ENCODE results near the gene ERBIN. TPM values are rescaled to one million over a fixed set of nuclear protein-coding genes. Genes with fewer than 3 reads are reported as not detected.
"Not testable (repeated sequence)": the region's sequence is repeated elsewhere in the genome, so short reads cannot be mapped to it uniquely, and the experiment has no call there.

The ERBIN gene
- total RNA-seq, 1 donor: 146 TPM

DNA sequence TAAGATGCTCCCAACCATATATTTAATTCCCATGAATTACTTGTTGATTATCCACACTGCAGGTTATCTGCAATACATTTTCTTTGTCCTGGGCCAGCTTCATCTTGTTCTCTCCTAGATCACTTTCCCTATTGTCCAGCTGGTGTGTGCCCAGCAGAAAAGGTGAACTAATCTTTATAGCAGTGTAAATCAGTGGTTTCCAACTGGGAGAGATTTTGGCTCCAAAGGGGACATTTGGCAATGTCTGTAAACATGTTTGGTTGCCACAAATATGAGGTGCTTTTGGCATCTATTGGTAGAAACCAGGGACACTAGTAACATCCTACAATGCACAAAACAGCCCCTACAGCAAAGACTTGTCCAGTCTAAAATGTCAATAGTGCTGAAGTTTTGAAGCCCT is 20.1 kb upstream of the ERBIN start:
- no peaks in the 10 kb centered on the region for H3K9me3 ChIP-seq (ENCODE audit: low read depth, low read length)
- no peak overlapping the region for H3K4me3 ChIP-seq (ENCODE audit: low read length)
- H3K4me1 ChIP-seq (ENCODE audit: insufficient read depth, low read length): no peaks in the 10 kb centered on the region
- H3K27me3 ChIP-seq (ENCODE audit: insufficient read depth, low read length): no peaks in the 10 kb centered on the region

DNA sequence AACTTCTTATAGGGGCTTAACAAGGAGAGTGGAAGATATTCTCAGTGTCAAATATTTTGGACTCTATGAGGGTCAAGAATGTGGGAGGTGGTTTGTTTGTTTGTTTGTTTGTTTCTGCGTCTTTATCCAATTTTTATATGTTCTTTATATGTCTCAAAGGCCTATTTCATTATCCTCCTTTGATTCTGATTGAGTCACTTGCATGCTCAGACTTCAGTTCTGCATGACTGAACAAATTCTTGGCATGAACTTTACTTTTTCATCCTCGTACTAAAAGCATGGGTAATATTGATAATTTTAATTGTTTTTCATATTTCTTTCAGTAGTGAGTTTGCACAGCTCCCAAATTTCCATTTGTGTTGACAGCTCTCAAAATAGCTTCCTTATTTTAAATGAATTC is 19.2 kb upstream of the ERBIN start:
- no peaks in the 10 kb centered on the region for H3K27me3 ChIP-seq (ENCODE audit: insufficient read depth, low read length)
- no peaks in the 10 kb centered on the region for H3K9me3 ChIP-seq (ENCODE audit: low read depth, low read length)
- H3K4me3 ChIP-seq (ENCODE audit: low read length): no peak overlapping the region
- H3K4me1 ChIP-seq (ENCODE audit: insufficient read depth, low read length): no peaks in the 10 kb centered on the region

DNA sequence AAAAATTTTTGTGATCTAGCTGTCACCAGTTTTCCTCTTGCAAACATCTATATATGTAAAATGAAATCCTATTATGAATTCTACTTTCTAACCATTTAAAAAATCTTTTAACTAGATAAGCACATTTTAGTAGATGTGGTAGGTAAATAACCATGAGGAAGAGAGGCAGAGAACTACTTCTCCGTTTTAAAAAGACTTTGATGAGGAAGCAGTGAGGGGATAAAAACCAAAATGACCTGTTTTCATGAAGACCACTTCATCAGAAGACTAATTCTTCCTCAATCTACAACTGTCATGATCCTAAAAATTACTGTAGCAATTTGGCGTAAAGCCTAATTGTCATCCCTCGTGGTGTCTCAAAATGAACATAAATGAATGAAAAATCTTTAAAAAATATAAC is 15.7 kb upstream of the ERBIN start:
- H3K4me1 ChIP-seq (ENCODE audit: insufficient read depth, low read length): peaks cover 5% of the 10 kb centered on the region
- H3K4me3 ChIP-seq (ENCODE audit: low read length): no peak overlapping the region
- no peaks in the 10 kb centered on the region for H3K9me3 ChIP-seq (ENCODE audit: low read depth, low read length)
- no peaks in the 10 kb centered on the region for H3K27me3 ChIP-seq (ENCODE audit: insufficient read depth, low read length)

DNA sequence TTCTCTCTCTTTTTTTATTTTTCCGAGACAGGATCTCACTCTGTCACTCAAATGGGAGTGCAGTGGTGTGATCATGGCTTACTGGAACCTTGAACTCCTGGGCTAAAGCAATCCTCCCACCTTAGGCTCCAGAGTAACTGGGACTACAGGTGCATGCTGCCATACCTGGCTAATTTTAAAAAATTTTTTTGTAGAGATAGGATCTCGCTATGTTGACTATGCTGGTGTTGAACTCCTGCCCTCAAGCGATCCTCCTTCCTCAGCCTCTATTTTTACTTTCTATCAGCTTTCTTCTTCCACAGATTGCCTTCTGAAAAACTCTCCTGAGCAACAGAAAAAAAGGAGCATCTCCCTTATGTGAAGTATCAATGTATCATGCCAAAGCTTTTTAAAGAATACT is 14.1 kb upstream of the ERBIN start:
- peaks cover 11% of the 10 kb centered on the region for H3K4me1 ChIP-seq (ENCODE audit: insufficient read depth, low read length)
- no peak overlapping the region for H3K4me3 ChIP-seq (ENCODE audit: low read length)
- H3K27me3 ChIP-seq (ENCODE audit: insufficient read depth, low read length): no peaks in the 10 kb centered on the region
- H3K9me3 ChIP-seq (ENCODE audit: low read depth, low read length): no peaks in the 10 kb centered on the region

DNA sequence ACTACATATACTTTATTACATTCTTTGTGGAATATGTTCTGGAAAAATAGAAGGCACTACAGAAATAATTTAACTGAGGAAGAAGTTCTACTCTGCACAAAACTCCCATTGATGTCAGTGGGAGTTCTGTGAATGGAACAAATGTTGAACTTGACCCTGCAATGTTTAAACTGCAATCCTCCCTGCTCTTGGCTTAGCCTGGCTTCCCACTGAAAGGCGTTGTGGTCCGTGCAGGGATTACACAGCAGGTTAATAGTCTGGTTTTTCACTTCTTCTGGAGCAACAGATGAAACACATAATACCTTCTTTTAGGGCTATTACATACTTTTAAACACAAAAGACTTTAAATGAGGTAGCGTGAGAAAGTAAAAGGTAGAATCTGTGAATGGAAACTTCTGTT is 12.9 kb upstream of the ERBIN start:
- Histone ChIP-seq H3K4me3 (ENCODE audit: low read length) (no peak overlapping the region), H3K4me1 (ENCODE audit: insufficient read depth, low read length) (peaks cover 11% of the 10 kb centered on the region), H3K27me3 (ENCODE audit: insufficient read depth, low read length) (no peaks in the 10 kb centered on the region), H3K9me3 (ENCODE audit: low read depth, low read length) (no peaks in the 10 kb centered on the region)

DNA sequence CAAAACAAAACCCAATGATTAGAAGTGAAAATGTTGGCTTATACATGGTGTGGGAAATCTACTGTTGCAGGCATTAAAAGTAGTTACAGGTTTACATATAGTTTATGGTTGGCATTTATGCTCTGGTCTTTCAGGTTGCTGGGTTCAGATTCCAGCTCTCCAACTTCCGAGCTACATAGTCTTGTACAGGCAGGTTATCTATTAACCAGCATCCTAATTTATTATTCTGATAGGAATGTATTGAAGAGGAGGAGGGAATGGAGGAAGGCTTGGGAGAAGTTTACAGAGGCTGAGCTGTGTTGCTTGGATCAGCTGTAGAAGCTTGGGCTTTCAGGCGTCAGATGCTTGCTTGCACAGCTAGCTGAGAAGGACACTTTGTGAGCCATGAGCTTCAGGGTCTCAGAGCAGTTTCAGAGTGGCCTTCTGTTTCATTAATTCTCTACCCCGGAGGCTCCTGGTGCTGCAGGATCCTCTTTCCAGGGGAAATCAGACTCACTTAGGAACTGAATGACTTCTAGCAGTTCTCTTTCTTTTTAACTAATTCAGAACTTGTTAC is 11.7 kb upstream of the ERBIN start:
- H3K27me3 ChIP-seq (ENCODE audit: insufficient read depth, low read length): no peaks in the 10 kb centered on the region
- H3K9me3 ChIP-seq (ENCODE audit: low read depth, low read length): no peaks in the 10 kb centered on the region
- H3K4me3 ChIP-seq (ENCODE audit: low read length): no peak overlapping the region
- peaks cover 11% of the 10 kb centered on the region for H3K4me1 ChIP-seq (ENCODE audit: insufficient read depth, low read length)

DNA sequence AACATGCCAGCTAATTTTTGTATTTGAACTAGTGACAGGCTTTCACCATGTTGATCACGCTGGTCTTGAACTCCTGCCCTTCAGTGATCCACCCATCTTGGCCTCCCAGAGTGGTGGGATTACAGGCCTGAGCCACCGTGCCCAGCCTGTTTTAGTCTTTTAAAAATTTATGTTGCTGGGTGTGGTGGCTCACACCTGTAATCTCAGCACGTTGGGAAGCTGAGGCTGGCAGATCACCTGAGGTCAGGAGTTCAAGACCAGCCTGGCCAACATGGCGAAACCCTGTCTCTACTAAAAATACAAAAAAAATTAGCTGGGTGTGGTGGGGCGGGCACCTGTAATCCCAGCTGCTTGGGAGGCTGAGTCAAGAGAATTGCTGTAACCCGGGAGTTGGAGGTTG is 10.7 kb upstream of the ERBIN start:
- not testable (repeated sequence) for H3K27me3 ChIP-seq (ENCODE audit: insufficient read depth, low read length); H3K4me3 ChIP-seq (ENCODE audit: low read length); H3K9me3 ChIP-seq (ENCODE audit: low read depth, low read length)
- peaks cover 11% of the 10 kb centered on the region for H3K4me1 ChIP-seq (ENCODE audit: insufficient read depth, low read length)

DNA sequence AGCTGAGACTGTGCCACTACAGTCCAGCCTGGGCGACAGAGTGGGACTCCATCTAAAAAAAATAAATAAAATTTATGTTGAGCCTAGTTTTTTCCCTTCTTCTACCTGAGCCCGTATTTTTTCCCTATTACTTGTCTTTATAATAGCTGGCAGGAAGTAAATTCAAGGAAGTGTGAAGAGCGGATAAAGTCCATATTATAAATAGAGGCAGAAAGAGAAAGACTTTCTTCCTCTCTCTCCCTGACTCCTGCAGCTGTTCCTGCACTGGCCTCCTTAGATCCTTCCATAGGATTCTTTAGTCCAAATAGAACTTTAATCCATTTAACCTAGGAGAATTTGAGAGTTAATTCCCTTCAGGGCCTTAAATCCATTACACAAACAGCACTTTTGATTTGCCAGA is 10.3 kb upstream of the ERBIN start:
- H3K4me1 ChIP-seq (ENCODE audit: insufficient read depth, low read length): peaks cover 11% of the 10 kb centered on the region
- H3K4me3 ChIP-seq (ENCODE audit: low read length): no peak overlapping the region
- no peaks in the 10 kb centered on the region for H3K9me3 ChIP-seq (ENCODE audit: low read depth, low read length)
- H3K27me3 ChIP-seq (ENCODE audit: insufficient read depth, low read length): no peaks in the 10 kb centered on the region

DNA sequence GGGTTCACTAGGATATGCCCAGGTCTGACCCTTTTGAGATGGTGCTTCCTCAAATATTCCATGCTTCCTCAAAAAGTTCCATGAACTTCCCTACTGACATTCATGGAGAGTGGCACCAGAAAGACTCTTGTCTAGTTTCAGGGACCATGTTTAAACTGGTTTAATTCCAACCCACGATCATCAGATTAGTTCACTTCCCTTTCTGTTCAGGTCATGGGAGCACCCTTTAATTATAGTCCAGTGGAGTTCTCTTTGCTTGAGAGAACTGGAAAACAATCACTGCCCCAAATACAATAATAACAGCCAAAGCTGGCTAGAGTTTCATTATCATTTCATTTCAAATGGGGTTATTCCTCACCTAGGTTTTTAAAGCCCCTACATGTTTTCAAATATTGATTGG is 9.7 kb upstream of the ERBIN start:
- Histone ChIP-seq H3K9me3 (ENCODE audit: low read depth, low read length) (no peaks in the 10 kb centered on the region), H3K4me3 (ENCODE audit: low read length) (no peak overlapping the region), H3K27me3 (ENCODE audit: insufficient read depth, low read length) (no peaks in the 10 kb centered on the region), H3K4me1 (ENCODE audit: insufficient read depth, low read length) (peaks cover 11% of the 10 kb centered on the region)

DNA sequence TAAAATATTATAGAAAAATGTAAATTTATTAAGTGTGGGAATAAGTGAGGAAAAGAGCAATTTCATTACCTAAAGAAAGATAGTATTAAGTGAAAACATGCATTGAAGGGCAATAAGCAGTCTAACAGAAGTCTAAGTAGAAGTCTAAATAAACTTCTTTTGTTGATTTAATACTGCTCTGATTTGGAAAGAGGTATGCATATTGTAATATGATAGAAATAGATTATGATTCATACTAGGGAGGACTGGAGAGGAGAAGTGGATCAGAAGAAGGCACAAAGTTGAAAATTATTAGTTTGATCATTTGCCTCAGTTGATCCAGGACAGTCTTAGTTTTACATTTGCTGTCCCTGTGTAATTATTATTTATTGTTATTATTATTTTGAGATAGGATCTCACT is 6.6 kb upstream of the ERBIN start:
- H3K4me1 ChIP-seq (ENCODE audit: insufficient read depth, low read length): peaks cover 19% of the 10 kb centered on the region
- no peaks in the 10 kb centered on the region for H3K9me3 ChIP-seq (ENCODE audit: low read depth, low read length)
- H3K27me3 ChIP-seq (ENCODE audit: insufficient read depth, low read length): no peaks in the 10 kb centered on the region
- H3K4me3 ChIP-seq (ENCODE audit: low read length): no peak overlapping the region

DNA sequence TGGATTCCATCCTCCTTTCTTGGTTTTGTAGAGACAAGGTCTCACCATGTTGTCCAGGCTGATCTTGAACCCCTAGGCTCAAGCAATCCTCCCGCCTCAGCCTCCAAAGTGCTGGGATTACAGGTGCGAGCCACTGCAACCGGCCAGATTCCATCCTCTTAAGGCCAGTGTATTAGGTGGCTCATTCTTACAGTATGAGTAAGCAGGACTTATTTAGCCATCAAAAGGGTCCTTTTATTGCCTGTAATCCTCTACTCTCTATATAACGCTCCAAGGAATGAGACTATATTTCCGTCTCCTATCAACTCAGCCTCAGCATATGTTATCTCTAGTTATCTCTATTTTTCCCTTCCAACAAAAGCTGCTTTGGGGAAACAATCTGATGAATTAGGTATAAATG is 3.0 kb upstream of the ERBIN start:
- Histone ChIP-seq H3K4me3 (ENCODE audit: low read length) (no peak overlapping the region), H3K27me3 (ENCODE audit: insufficient read depth, low read length) (no peaks in the 10 kb centered on the region), H3K9me3 (ENCODE audit: low read depth, low read length) (no peaks in the 10 kb centered on the region), H3K4me1 (ENCODE audit: insufficient read depth, low read length) (peaks cover 13% of the 10 kb centered on the region)

DNA sequence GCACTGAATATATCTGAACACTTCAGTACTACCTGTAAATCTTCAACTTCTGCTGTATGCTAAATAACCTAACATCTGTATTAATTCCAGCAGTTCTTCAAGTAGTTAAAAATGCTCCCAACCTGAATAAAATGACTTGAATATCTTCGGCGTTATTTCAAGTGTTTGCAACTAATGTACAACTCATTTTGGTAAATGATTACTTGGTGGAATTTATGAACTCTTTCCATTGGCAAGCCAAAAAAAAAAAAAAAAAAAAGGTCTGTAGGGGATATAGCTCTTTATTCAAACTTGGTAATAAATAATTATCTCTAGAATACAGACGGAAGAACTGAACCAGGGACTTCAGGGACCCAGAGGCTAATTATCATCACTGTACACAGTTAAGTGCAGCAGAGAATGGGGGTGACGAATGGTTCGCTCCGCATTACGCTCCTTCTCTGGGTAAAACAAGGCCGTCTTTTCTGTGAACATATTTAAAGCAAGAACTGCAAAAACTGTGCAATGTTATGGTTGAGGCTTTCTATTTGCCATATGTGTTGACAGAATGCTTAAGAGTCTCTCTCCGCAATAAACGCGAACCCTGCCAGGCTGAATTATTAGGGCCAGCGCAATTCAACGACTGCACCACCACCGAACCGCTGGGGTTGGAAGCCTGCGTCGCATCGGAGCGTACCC is 1.9 kb upstream of the ERBIN start:
- Histone ChIP-seq H3K9me3 (ENCODE audit: low read depth, low read length) (no peaks in the 10 kb centered on the region), H3K4me3 (ENCODE audit: low read length) (peak overlapping the region; percentile 94), H3K4me1 (ENCODE audit: insufficient read depth, low read length) (peaks cover 17% of the 10 kb centered on the region), H3K27me3 (ENCODE audit: insufficient read depth, low read length) (no peaks in the 10 kb centered on the region)

DNA sequence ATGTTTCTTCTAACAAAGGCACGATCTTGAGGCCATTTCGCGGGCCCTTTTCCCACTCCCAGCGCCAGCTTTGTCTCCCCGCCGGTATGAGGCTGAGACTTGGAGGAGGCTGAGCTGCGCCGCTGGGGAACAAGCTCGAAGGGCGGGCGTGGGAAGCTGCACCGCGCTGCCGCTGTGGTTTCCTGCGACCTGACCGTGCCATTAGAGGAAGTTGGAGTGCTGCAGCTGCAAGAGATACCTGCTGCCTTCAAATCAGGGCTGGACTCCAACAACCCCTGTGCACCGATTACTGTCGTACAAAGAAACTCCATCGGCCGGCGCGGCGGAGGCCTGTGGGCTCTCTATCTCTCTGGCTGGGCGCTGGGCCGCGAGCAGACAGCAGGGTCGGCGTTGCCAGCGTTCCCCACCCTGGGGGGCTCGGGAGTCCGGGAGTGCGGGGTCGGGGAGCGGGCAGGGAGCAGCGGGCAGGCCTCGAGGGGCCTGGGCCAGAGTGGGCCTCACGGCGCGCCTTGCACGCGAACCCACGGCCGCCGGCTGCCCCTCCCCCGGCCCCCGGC is 1.3 kb upstream of the ERBIN start:
- H3K4me3 ChIP-seq (ENCODE audit: low read length): peak overlapping the region; percentile 94
- H3K4me1 ChIP-seq (ENCODE audit: insufficient read depth, low read length): peaks cover 21% of the 10 kb centered on the region
- no peaks in the 10 kb centered on the region for H3K9me3 ChIP-seq (ENCODE audit: low read depth, low read length)

DNA sequence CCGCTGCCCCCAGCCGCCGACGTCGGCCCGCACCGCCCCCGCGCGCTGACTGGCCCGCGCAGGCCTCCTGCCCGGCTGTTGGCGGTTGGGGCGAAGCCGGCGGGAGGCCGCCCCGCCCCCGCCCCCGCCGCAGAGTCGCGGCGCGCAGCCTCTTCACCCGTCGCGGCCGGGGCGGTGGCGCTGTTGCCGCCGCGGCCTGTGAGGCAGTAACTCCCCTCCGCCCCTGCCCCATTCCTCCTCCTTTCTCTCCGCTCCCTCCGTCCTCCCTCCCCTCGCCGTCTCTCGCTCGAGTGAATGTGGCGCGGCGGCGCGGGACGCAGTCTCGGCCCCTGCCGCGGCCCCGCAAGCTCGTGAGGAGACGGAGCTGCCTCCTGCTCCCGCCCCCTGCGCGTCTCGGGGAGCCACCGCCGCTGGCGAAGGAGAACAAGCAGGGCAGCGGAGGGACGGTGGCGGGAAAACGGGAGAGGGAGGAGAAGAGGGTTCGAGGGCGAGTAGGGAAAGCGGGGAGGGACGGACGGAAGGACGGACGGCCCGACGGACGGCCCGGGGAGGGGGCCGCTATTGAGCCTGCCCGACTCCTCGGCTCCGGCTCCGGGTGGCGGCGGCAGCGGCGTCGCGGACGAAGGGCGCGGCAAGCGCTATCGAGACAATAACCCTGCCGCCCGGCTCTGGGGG is 637 bp upstream of the ERBIN start:
- Histone ChIP-seq H3K9me3 (ENCODE audit: low read depth, low read length) (no peaks in the 10 kb centered on the region), H3K4me3 (ENCODE audit: low read length) (peak overlapping the region; percentile 94), H3K4me1 (ENCODE audit: insufficient read depth, low read length) (peaks cover 24% of the 10 kb centered on the region), H3K27me3 (ENCODE audit: insufficient read depth, low read length) (no peaks in the 10 kb centered on the region)

More for the DNA sequence above, 1.3 kb upstream of the ERBIN start:
- no peaks in the 10 kb centered on the region for H3K27me3 ChIP-seq (ENCODE audit: insufficient read depth, low read length)

DNA sequence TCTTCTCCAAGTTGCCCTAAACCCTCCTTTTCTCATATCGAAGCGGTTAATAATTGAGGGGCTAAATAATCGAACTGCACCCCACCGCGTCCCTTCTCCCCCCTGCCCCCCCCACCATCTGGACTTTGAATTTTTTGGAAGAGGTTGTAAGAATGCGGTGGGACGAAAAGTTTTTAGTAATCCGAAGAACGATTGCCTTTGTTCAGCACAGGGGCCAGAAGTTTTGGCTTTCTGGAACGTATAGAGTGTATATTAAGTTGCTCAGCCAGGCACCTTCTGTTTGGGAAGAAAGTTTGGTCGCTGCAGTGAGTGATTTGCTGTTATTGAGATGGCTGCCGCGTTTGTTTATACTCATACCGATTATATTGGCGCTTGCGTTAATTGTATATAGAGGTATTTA is 518 bp downstream of the ERBIN start:
- Histone ChIP-seq H3K4me3 (ENCODE audit: low read length) (peak overlapping the region; percentile 94), H3K4me1 (ENCODE audit: insufficient read depth, low read length) (peaks cover 28% of the 10 kb centered on the region), H3K27me3 (ENCODE audit: insufficient read depth, low read length) (no peaks in the 10 kb centered on the region), H3K9me3 (ENCODE audit: low read depth, low read length) (no peaks in the 10 kb centered on the region)

All from mononuclear cell (primary cell).